Measurements from ENCODE around the gene EXPH5.
A peak's percentile ranks its signal among the peaks of the same experiment; 100 is the strongest.
"Not testable (repeated sequence)": the region's sequence is repeated elsewhere in the genome, so short reads cannot be mapped to it uniquely, and the experiment has no call there.

The EXPH5 gene

GRCh38 chr11:108606070-108606469 is 12.5 kb upstream of the EXPH5 start:
- DNase-seq (ENCODE audit: low read depth) = no peak

DNA sequence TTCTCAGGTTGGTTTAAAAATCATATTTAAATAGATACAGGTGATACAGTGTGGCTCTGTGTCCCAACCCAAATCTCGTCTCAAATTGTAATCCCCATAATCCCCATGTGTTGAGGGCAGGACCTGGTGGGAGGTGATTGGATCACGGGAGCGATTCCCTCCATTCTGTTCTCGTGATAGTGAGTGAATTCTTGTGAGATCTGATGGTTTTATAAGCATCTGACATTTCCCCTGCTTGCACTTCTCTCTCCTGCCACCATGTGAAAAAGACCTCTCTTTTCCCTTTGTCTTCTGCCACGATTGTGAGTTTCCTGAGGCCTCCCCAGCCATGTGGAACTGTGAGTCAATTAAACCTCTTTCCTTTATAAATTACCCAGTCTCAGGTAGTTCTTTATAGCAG is 9.2 kb upstream of the EXPH5 start:
- DNase-seq (ENCODE audit: low read depth) = not testable (repeated sequence)

GRCh38 chr11:108601150-108601549 is 7.6 kb upstream of the EXPH5 start:
- no peak for DNase-seq (ENCODE audit: low read depth)

- DNase-seq (ENCODE audit: low read depth) = no peak
These were observed 6.4 kb upstream of the EXPH5 start for GRCh38 chr11:108599978-108600377.

- DNase-seq (ENCODE audit: low read depth) = no peak
These were observed 4.3 kb upstream of the EXPH5 start for GRCh38 chr11:108597736-108598355.

DNA sequence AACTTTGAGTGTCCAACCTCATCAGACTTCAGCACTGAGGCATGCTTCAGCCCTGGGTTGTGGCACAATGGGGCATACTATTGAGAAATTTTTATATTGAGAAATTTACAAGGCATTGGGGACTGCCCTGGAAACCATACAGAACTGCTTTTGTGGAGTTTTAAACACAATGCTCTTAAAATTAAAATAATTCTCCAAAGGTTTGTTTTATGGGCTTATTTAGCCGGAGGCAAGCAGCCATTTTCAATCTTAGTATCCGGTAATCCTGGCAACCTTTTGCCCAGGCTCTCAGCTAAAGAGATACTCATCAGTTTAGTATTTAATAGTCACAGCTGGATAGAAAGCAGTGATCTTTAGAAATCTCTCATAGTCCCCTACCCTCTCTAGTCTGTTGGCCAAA is 3.1 kb upstream of the EXPH5 start:
- DNase-seq (ENCODE audit: low read depth) = no peak

DNA sequence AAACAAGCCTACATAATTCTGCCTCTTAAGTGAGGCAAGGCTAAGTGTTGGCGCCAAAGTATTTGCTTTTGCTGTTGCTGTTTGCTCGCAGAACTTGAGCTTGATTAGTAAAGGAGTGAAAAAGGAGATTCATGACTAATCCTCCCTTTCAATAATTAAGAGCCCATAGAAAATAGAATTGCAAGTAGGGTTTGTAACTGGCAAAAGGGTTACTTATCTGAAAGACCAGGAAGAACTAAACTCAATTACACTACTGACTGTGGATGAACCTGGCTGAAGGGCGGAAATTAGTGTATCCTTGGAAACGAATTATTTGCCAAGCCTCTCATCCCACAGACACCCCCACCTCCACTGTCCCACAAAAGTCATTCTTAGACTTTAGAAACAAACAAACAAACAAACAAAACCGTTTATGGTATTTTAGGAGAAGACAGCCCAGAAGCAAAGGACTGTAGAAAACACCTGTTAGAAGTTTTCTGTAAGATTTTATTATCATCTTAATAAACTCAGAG is 411 bp upstream of the EXPH5 start:
- DNase-seq (ENCODE audit: low read depth) = no peak

- peak; percentile 2 for DNase-seq (ENCODE audit: low read depth)
These were observed 866 bp downstream of the EXPH5 start for GRCh38 chr11:108592591-108593213.

DNA sequence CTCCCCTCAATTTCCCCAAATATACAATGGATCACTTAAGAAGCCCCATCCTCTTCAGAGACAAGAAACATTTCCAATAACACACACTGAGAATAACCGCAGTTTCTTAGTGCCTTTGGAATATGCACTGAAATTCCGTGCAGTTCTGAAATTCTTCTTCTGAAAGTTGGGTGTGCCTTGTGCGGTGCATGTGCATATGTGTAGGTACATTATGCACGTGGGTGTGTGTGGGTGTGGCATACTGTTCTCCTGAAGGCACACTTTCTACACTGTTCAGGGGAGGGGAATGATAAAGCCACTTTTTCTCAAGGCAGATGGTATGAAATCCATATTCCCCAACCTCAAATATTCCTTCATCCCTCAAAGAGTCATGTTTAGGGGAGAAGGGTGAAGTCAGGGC is 1.7 kb downstream of the EXPH5 start:
- no peak for DNase-seq (ENCODE audit: low read depth)

GRCh38 chr11:108589136-108589535 is 4.4 kb downstream of the EXPH5 start:
- no peak for DNase-seq (ENCODE audit: low read depth)

DNA sequence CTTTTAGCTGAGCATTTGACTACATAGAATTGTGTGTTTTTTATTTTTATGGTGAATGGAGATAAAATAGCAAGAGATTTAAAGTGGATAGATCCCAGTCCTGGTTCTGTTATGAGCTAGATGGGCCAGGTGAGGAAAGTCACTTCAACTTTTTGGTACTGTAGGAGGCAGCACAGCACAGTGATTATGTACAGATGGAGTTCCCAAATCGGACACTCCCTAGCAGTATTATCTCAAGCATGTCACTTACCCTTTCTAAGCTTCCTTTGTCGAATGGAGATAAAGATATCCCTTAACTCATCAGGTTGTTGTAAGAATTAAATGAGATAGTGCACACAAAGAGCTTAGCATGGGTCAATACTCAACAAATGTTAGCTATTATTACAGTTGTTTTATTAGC is 5.3 kb downstream of the EXPH5 start:
- no peak for DNase-seq (ENCODE audit: low read depth)

DNA sequence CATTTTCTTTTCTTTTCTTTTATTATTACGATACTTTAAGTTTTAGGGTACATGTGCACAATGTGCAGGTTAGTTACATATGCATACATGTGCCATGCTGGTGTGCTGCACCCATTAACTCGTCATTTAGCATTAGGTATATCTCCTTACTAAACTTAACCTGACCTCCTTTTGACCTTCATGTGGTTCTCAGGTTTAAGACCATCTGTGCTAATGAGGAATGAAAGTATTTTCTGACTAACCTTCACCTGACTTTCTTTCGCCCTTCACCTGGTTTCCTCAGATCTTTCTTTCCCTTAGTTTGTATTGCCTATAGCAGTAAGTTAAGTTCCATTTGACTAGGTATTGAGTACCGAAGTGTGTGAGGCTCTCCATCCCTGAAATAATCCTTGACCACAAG is 6.5 kb downstream of the EXPH5 start:
- no peak for DNase-seq (ENCODE audit: low read depth)

- DNase-seq (ENCODE audit: low read depth) = no peak
These were observed 7.0 kb downstream of the EXPH5 start for GRCh38 chr11:108586600-108586999.

DNA sequence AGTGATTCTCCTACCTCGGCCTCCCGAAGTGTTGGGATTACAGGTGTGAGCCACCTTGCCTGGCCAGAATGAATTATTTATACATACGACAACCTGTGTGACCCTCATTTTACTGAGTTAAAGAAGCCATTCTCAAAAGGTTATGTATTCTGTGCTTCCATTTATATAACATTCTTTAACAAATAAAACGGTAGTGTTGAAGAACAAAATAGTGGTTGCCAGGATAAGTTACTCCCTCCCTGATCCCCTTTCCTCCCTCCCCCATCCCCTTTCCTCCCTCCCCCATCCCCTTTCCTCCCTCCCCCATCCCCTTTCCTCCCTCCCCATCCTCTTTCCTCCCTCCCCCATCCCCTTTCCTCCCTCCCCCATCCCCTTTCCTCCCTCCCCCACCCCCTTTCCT is 7.4 kb downstream of the EXPH5 start:
- DNase-seq (ENCODE audit: low read depth) = not testable (repeated sequence)

GRCh38 chr11:108584973-108585372 is 8.6 kb downstream of the EXPH5 start:
- DNase-seq (ENCODE audit: low read depth) = no peak

- no peak for DNase-seq (ENCODE audit: low read depth)
These were observed 12.9 kb downstream of the EXPH5 start for GRCh38 chr11:108580645-108581044.

GRCh38 chr11:108580043-108580442 is 13.5 kb downstream of the EXPH5 start:
- DNase-seq (ENCODE audit: low read depth) = no peak

DNA sequence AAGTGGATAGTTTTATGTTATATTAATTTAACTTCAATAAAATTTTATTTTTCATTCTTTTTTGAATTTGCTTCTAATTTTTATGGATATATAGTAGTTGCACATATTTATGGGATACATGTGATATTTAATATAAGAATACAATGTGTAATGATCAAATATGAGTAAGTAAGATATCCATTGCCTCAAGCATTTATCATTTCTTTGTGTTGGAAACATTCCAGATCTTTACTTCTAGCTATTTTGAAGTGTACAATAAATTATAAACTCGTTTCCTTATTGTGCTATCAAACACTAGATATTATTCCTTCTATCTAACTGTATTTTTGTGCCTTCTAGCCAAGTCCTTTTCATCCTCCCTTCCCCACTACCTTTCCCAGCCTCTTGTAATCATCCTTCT is 17.0 kb downstream of the EXPH5 start:
- DNase-seq (ENCODE audit: low read depth) = no peak

DNA sequence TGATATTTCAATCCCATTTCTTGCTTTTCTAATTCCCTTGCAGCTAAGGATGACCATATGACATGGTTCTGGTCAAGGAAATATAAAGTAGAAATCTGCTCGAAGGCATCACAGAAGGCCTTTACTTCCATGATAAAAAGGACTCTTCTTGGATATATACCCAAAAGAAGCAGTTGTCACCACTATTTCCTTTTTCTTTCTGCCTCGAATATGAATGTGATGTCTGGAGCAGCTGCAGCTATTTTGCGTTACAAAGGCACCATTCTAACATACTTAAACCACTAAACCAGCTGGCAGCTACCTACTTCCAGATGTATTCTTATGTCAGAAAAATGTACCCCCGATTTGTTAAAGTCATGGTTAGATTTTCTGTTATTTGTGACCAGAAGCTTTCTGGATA is 18.9 kb downstream of the EXPH5 start:
- no peak for DNase-seq (ENCODE audit: low read depth)

GRCh38 chr11:108571001-108571400 is 22.6 kb downstream of the EXPH5 start:
- no peak for DNase-seq (ENCODE audit: low read depth)

DNA sequence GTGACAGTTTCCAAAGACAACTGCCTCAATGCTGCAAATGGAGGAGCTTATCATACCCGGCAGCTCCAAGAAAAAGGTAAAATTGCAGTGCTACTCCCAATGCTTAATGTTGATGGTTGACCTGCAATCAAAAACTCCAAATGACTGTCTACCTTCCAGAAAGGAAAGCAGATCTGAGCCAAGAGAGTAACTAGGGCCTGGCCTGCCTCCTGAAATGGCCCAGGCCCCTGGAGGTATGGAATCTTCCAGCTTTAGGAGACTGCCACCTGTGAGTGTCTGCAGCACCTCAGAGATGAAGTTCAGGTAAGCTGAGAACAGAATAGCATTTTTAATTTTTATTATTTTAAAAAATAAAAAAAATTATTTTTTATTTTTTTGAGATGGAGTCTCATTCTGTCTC is 23.7 kb downstream of the EXPH5 start:
- DNase-seq (ENCODE audit: low read depth) = no peak

DNA sequence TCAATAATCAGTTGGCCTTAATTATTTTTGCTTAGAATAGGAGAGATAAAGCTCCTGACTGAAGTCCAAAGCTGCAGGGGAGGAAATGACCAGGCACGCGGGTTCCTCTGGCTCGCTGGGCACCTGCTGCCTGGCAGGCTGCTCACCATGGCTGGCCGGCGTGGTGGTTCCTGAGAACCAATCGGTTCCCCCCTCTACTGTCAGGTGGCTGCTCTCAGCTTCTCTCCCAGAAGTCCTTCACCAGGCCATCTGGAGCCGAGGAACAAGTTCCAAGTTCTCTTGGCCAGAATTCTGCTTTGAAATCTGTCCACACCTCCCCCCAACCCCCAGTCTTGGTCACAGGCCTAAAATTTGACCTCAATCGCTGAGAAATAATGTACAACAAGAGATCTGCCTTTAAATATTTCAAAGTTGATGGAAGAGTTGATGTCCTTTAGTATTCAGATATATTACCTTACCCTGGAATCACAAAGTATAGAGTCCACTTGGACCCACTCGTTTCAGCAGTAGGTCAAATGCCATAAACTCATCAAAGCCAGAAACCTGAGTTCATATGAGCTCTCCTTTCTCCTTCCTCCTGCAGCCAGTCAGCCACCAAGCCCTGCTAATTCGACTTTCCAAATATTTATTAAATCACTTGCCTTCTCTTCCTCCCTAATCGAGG is 25.2 kb downstream of the EXPH5 start:
- DNase-seq (ENCODE audit: low read depth) = no peak

- DNase-seq (ENCODE audit: low read depth) = no peak
These were observed 27.9 kb downstream of the EXPH5 start for GRCh38 chr11:108565653-108566052.
